GM21423 (cell line): ENCODE data around the gene PCSK2.

Experiments
- ATAC-seq: cut with Tn5 transposase; IDR thresholded peaks from one replicate; pipeline ENCODE4 v1.9.1; 2021; ENCODE audit warnings: mild to moderate bottlenecking, moderate library complexity; ENCODE audit not compliant: unreplicated experiment

The PCSK2 gene

GRCh38 chr20:17442588-17442987, 215.7 kb downstream of the PCSK2 start:
- no peak for ATAC-seq

- no peak for ATAC-seq
Measured at GRCh38 chr20:17443131-17443858, 216.5 kb downstream of the PCSK2 start.

- ATAC-seq: no peak
Measured at GRCh38 chr20:17444091-17444490, 217.3 kb downstream of the PCSK2 start.

GRCh38 chr20:17445543-17445942, 218.7 kb downstream of the PCSK2 start:
- ATAC-seq: no peak

- ATAC-seq: no peak
Measured at GRCh38 chr20:17446171-17446570, 219.3 kb downstream of the PCSK2 start.

- ATAC-seq: no peak
Measured at GRCh38 chr20:17448071-17448470, 221.2 kb downstream of the PCSK2 start.

- ATAC-seq: no peak
Measured at GRCh38 chr20:17449031-17449430, 222.2 kb downstream of the PCSK2 start.

- no peak for ATAC-seq
Measured at GRCh38 chr20:17452441-17452840, 225.6 kb downstream of the PCSK2 start.

GRCh38 chr20:17453592-17453991, 226.8 kb downstream of the PCSK2 start:
- no peak for ATAC-seq

- no peak for ATAC-seq
Measured at GRCh38 chr20:17456279-17456678, 229.4 kb downstream of the PCSK2 start.

- no peak for ATAC-seq
Measured at GRCh38 chr20:17457079-17457478, 230.2 kb downstream of the PCSK2 start.

- no peak for ATAC-seq
Measured at GRCh38 chr20:17457588-17458190, 230.8 kb downstream of the PCSK2 start.

GRCh38 chr20:17460119-17460518, 233.3 kb downstream of the PCSK2 start:
- ATAC-seq: no peak

- ATAC-seq: no peak
Measured at GRCh38 chr20:17461941-17462340, 235.1 kb downstream of the PCSK2 start.

GRCh38 chr20:17463711-17464110, 236.9 kb downstream of the PCSK2 start:
- no peak for ATAC-seq

GRCh38 chr20:17465236-17465635, 238.4 kb downstream of the PCSK2 start:
- ATAC-seq: no peak

GRCh38 chr20:17466641-17467040, 239.8 kb downstream of the PCSK2 start:
- no peak for ATAC-seq

- no peak for ATAC-seq
Measured at GRCh38 chr20:17467120-17467655, 240.3 kb downstream of the PCSK2 start.

- no peak for ATAC-seq
Measured at GRCh38 chr20:17468073-17468840, 241.4 kb downstream of the PCSK2 start.

GRCh38 chr20:17469246-17470030, 242.6 kb downstream of the PCSK2 start:
- ATAC-seq: no peak

- ATAC-seq: no peak
Measured at GRCh38 chr20:17470521-17470920, 243.7 kb downstream of the PCSK2 start.
